ENCODE measurements around the gene CACNG8.

CACNG8 gene

GRCh38 chr19:54011507-54012211 lies 48.9 kb downstream of the CACNG8 start:
- in situ Hi-C loops (cut with HindIII; ENCODE audit: low sequenced_read_pairs) = no loop called here

GRCh38 chr19:54013866-54014265 lies 51.1 kb downstream of the CACNG8 start:
- H3K4me3 ChIP-seq (ENCODE audit: low read depth, low read length) = no peak overlapping the region
- in situ Hi-C loops (cut with HindIII; ENCODE audit: low sequenced_read_pairs) = no loop called here

More at GRCh38 chr19:54011507-54012211, 48.9 kb downstream of the CACNG8 start:
- TF ChIP-seq CTCF (IDR thresholded peaks at IDR 0.05; ENCODE audit: low read depth, low read length) = no peak
- H3K4me3 ChIP-seq (ENCODE audit: low read depth, low read length) = no peak overlapping the region
- DNase-seq (ENCODE audit: low read depth, low spot score) = no peak

GRCh38 chr19:54014920-54015560 lies 52.3 kb downstream of the CACNG8 start:
- in situ Hi-C loops (cut with HindIII; ENCODE audit: low sequenced_read_pairs) = no loop called here
- no peak for DNase-seq (ENCODE audit: low read depth, low spot score)
- no peak overlapping the region for H3K4me3 ChIP-seq (ENCODE audit: low read depth, low read length)
- TF ChIP-seq CTCF (IDR thresholded peaks at IDR 0.05; ENCODE audit: low read depth, low read length) = no peak

More at GRCh38 chr19:54013866-54014265, 51.1 kb downstream of the CACNG8 start:
- no peak for TF ChIP-seq CTCF (IDR thresholded peaks at IDR 0.05; ENCODE audit: low read depth, low read length)
- no peak for DNase-seq (ENCODE audit: low read depth, low spot score)

GRCh38 chr19:54017261-54017660 lies 54.5 kb downstream of the CACNG8 start:
- TF ChIP-seq CTCF (IDR thresholded peaks at IDR 0.05; ENCODE audit: low read depth, low read length) = no peak
- in situ Hi-C loops (cut with HindIII; ENCODE audit: low sequenced_read_pairs) = no loop called here
- H3K4me3 ChIP-seq (ENCODE audit: low read depth, low read length) = no peak overlapping the region
- no peak for DNase-seq (ENCODE audit: low read depth, low spot score)

GRCh38 chr19:54021363-54021762 lies 58.6 kb downstream of the CACNG8 start:
- TF ChIP-seq CTCF (IDR thresholded peaks at IDR 0.05; ENCODE audit: low read depth, low read length) = no peak
- in situ Hi-C loops (cut with HindIII; ENCODE audit: low sequenced_read_pairs) = no loop called here
- H3K4me3 ChIP-seq (ENCODE audit: low read depth, low read length) = no peak overlapping the region
- DNase-seq (ENCODE audit: low read depth, low spot score) = no peak

GRCh38 chr19:54021932-54022331 lies 59.2 kb downstream of the CACNG8 start:
- no peak for TF ChIP-seq CTCF (IDR thresholded peaks at IDR 0.05; ENCODE audit: low read depth, low read length)
- DNase-seq (ENCODE audit: low read depth, low spot score) = no peak
- in situ Hi-C loops (cut with HindIII; ENCODE audit: low sequenced_read_pairs) = no loop called here
- no peak overlapping the region for H3K4me3 ChIP-seq (ENCODE audit: low read depth, low read length)

Data from astrocyte of the spinal cord (primary cell).